HG02840 (cell line): ENCODE data around the gene RPL4.
"Not testable (repeated sequence)": the region's sequence is repeated elsewhere in the genome, so short reads cannot be mapped to it uniquely, and the experiment has no call there.

Experiments
- ATAC-seq: cut with Tn5 transposase; IDR thresholded peaks from one replicate; pipeline ENCODE4 v1.9.1; 2021; ENCODE audit warnings: mild to moderate bottlenecking, moderate library complexity, moderate number of reproducible peaks; ENCODE audit not compliant: unreplicated experiment, low FRiP score

RPL4 gene

GRCh38 chr15:66504563-66505429 lies at the start of gene RPL4, which contains the start of gene ZWILCH:
Gene RPL4 (minus strand): TSS chr15:66504855. CDS start chr15:66504790, 65 bp downstream.
Gene ZWILCH (plus strand): TSS chr15:66505326. CDS start chr15:66505339, 13 bp downstream.
- ATAC-seq, result peak; percentile 88

DNA sequence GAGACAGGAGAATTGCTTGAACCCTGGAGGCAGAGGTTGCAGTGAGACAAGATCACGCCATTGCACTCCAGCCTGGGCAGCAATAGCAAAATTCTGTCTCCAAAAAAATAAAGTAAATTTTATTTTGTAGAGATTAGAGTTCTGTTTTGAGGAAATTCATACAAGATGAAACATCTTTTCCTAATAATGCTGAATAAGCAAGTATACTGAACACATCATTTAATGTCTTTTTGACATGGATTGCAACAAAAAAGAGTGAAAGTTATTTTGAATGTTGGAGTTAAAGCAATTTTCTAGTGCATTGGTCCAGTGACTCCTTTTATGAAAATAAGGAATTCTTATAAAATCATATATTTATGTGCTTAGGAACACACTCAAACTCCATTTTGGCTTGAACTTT lies 40.6 kb upstream of the RPL4 start:
- no peak for ATAC-seq

DNA sequence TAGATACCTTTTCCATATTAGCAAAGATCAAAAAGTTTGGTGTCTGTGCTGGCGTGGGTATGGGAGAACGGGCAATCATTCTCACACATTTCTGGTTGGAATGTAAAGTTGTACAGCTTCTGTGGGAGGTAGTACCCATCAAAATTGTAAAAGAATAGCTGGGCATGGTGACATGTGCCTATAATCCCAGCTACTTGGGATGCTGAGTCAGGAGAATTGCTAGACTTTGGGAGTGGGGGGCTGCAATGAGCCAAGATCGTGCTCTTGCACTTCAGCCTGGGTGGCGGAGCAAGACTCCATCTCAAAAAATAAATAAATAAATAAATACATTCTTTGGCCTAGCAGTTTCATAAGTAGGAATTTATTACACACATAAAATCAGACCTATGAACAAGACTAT lies 38.2 kb upstream of the RPL4 start:
- no peak for ATAC-seq

DNA sequence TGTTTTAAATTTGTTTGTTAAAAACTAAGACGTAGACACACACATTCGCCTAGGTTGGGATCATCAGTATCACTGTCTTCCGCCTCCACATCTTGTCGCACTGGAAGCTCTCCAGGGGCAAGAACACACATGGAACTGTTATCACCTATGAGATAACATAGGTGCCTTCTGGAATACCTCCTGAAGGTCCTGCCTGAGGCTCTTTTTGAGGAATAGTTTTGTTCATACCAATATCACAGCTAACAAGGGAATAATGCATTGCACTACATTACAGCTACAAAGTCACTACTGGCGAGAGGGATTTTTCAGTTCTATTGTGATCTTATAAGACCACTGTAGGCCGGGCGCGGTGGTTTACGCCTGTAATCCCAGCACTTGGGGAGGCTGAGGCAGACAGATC lies 30.4 kb upstream of the RPL4 start:
- ATAC-seq, result no peak

GRCh38 chr15:66524838-66525237 lies 20.2 kb upstream of the RPL4 start:
- ATAC-seq, result no peak

DNA sequence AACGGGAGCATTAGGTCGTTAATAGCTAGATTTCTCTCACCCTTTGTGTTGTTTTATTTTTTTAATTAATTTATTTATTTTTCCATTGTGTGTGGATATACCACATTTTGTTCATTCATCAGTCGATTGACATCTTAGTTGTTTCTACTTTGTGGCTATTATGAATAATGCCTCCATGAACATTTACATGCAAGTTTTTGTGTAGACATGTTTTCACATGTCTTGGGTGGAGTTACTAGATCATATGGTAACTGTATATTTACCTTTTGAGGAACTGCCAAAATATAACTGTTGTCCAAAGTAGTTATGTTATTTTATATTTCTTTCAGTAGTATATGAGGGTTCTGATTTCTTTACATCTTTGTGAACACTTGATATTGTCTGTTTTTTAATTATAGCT lies 19.3 kb upstream of the RPL4 start:
- no peak for ATAC-seq

GRCh38 chr15:66515901-66516322 lies 11.3 kb upstream of the RPL4 start:
- no peak for ATAC-seq

- no peak for ATAC-seq
Measured at GRCh38 chr15:66514586-66514985, 9.9 kb upstream of the RPL4 start.

DNA sequence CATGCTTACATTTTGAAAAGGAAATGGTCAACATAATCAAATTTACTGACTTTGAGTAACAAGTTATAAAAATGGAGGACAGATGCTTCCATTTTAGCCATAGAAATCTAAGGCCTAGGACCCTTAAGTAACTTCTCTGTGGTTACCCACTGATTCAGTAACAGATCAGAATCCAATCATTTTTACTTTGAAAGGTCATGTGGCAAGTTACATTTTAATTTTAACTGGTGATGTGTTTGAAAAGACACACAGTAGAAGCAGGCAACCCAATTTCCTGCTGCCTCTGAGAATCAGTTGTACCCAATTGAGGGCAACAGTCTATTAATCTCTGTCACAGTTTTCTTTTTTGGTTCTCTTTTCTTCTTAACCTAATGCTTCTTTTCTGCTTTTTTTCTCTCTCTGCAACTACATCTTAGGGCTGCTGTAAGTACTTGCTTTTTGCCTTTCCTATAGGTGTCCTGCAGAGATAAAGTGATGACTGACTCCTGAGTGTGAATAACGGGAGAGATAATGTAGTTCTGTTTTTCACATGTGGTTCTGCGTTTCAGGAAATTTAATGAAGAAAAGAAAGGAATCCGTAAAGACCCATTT lies 3.7 kb upstream of the RPL4 start:
- ATAC-seq, result no peak

DNA sequence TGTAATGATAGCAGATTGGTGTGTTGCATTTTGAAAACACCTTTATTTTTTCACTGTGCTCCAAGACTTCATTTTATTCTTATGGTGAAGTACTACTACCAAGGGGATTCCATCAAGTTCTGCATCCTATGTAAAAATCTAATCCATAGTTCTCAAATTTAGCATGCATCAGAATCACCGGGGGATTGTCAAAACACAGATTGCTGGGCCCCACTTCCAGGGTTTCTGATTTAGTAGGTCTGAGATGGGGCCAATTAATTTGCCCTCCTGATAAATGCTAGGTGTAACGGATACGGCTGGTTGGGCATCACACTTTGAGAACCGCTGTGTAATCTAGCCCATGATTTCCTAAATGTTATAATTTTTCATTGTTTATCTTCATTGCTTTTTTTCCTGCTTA lies 1.2 kb upstream of the RPL4 start:
- no peak for ATAC-seq

DNA sequence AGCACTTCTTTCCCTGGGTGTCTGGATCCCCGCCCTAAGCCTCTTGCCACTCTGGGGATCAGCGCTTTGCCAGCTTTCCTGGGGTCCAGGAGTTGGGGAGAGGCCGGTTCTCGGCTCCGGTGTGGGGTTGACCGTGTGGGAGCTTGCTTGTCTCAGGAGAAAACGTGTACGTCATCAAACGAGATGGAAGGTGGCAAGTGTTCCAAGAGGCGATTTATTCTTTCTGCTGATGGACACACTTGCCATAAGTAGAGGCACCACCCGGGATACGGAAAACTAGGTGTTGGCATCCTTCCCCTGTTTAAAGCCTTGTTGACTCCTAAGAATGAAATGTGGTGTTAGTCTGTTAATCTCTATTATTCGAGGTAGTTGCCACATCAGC lies 766 bp upstream of the RPL4 start:
- ATAC-seq, result no peak

- ATAC-seq, result no peak
Measured at GRCh38 chr15:66503780-66504562, 684 bp downstream of the RPL4 start.

- ATAC-seq, result not testable (repeated sequence)
Measured at GRCh38 chr15:66503041-66503648, 1.5 kb downstream of the RPL4 start.

GRCh38 chr15:66502491-66502890 lies 2.2 kb downstream of the RPL4 start:
- no peak for ATAC-seq

DNA sequence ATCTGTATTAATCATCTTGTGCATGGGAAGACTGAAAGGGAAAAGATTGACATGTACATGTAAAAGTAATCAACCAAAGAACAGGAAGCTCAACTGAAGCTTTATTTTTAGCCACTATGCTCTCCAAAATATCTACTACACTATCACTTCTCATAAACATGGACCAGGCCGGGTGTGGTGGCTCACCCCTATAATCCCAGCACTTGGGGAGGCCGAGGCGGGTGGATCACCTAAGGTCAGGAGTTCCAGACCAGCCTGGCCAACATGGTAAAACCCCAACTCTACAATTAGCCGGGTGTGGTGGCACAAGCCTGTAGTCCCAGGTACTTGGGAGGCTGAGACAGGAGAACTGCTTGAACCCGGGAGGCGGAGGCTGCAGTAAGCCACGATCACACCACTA lies 4.3 kb downstream of the RPL4 start:
- ATAC-seq, result not testable (repeated sequence)

- no peak for ATAC-seq
Measured at GRCh38 chr15:66498501-66499386, 5.9 kb downstream of the RPL4 start.

DNA sequence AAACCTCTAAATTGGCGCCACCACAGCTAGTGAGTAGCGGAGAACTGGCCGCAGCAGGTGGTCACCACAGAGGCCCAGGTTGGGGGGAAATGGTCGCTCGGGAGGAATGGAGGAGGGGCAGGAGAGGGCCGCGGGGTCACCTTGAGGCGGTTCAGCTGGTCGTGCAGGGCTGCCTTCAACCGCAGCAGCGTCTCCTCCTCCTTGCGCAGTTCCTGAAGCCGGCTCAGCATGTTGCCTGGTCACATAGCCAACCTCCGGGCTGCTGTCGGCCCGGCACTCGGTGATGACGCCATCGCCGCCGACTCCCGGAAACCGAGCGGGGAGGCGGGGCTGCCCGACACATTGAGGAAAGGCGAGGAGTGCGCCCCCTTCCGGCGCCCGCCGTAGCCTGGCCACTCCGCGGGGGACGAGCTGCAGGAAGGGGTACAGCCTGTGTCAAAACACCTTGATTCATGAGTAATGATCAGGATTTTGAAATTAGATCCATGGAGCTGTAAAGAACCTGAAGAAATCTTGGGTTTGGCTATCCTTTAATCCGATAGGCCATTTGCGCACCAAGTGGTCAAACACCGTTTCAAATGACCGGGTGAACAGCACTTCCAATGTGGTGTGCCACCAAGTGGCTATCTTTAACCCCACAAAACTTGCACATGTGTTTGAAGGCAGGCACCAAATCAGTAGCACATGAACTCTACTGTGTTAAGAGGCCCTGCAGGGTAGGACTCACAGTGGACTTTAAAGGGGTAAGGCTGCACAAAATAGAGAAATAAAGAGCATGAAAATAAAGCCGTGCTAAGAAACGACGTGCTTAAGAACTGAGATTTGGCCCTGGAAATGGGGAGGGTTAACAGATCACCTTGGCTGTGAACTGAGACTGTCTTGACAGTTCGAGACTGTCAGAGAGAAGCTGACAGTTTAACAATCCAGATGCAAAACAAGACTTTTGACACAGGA lies 6.9 kb downstream of the RPL4 start, which contains the start of gene SNAPC5:
Gene SNAPC5 (minus strand): TSS at position 261 of the 954 bp plus-strand sequence. CDS start 31 bp downstream, at position 230.
- peak; percentile 84 for ATAC-seq

GRCh38 chr15:66496951-66497501 lies 7.6 kb downstream of the RPL4 start:
- ATAC-seq, result peak; percentile 27
